ENCODE results near the gene PLA2G12B.

- TF ChIP-seq CTCF (IDR thresholded peaks at IDR 0.05) (no peak), POLR2A (IDR thresholded peaks at IDR 0.05) (peak; percentile 54)
Observed at GRCh38 chr10:72954596-72955554, at the start of gene PLA2G12B.
